IMR-90 (cell line): ENCODE measurements around the gene PRRG2. TPM values are rescaled to one million over a fixed set of nuclear protein-coding genes. Genes with fewer than 3 reads are reported as not detected.

ENCODE experiments used
- ATAC-seq: fragments of 200-7000 bp; cut with Tn5 transposase; 2 replicates; pipeline ENCODE4 v1.9.1; 2020; ENCODE audit warnings: low read depth, mild to moderate bottlenecking, moderate library complexity
- BruUV-seq: library from RNA; stranded (reverse); fragments of 400-500 nt; replicated peaks from 2 replicates; lab custom pipeline; 2021; lab: Mats Ljungman, UMichigan
- CTCF ChIA-PET: fragments of 300-600 bp; formaldehyde crosslinking; extraction: SDS; loops from one replicate; lab custom pipeline; 2021; ENCODE audit warnings: antibody characterized with exemption; lab: Yijun Ruan, JAX
- POLR2A ChIA-PET: fragments of 300-600 bp; sonication (Branson Sonifier 250); formaldehyde crosslinking; loops from one replicate; lab custom pipeline; 2022; ENCODE audit warnings: antibody characterized with exemption; ENCODE audit not compliant: unreplicated experiment; lab: Charles Lee
- DNase-seq: peaks from one replicate; pipeline ENCODE4 v3.0.0; 2013
- H2AFZ ChIP-seq: replicated peaks from 2 replicates; pipeline ENCODE3; 2013; ENCODE audit warnings: low read length, mild to moderate bottlenecking; ENCODE audit not compliant: poor library complexity
- H2AK5ac ChIP-seq: 2 replicates; pipeline ENCODE4 v1.6.1; 2013; ENCODE audit warnings: low read depth, low read length, inconsistent platforms
- H2AK9ac ChIP-seq: replicated peaks from 2 replicates; pipeline ENCODE3; 2013; ENCODE audit warnings: mild to moderate bottlenecking, low read depth, low read length, moderate library complexity; ENCODE audit not compliant: poor library complexity
- H2BK120ac ChIP-seq: 2 replicates; pipeline ENCODE4 v1.6.1; 2013; ENCODE audit warnings: low read depth, low read length, inconsistent platforms
- H2BK15ac ChIP-seq: 3 replicates; pipeline ENCODE4 v1.6.1; 2013; ENCODE audit warnings: low read depth, low read length, inconsistent platforms
- H2BK20ac ChIP-seq: 2 replicates; pipeline ENCODE4 v1.6.1; 2013; ENCODE audit warnings: low read depth, mild to moderate bottlenecking, inconsistent platforms, low read length, moderate library complexity
- H2BK5ac ChIP-seq: 2 replicates; pipeline ENCODE4 v1.6.1; 2013; ENCODE audit warnings: mild to moderate bottlenecking, low read depth, low read length, inconsistent platforms; ENCODE audit not compliant: poor library complexity, severe bottlenecking
- H3K14ac ChIP-seq: replicated peaks from 2 replicates; pipeline ENCODE4 v1.6.1; 2013; ENCODE audit warnings: low read depth, low read length, inconsistent platforms
- H3K18ac ChIP-seq: 2 replicates; pipeline ENCODE4 v1.6.1; 2013; ENCODE audit warnings: low read depth, low read length, control low read depth
- H3K23ac ChIP-seq: 2 replicates; pipeline ENCODE4 v1.6.1; 2013; ENCODE audit warnings: low read depth, low read length, inconsistent platforms
- H3K27ac ChIP-seq: 2 replicates; pipeline ENCODE4 v1.5.1; 2013; ENCODE audit warnings: mild to moderate bottlenecking, control low read depth, low read length; ENCODE audit not compliant: insufficient read depth
- H3K27me3 ChIP-seq: 2 replicates; pipeline ENCODE4 v1.6.1; 2013; ENCODE audit warnings: low read length; ENCODE audit not compliant: control insufficient read depth, insufficient read depth
- H3K36me3 ChIP-seq: 2 replicates; pipeline ENCODE4 v1.6.1; 2013; ENCODE audit warnings: low read length, mixed read lengths; ENCODE audit not compliant: control insufficient read depth, insufficient read depth
- H3K4ac ChIP-seq: 2 replicates; pipeline ENCODE4 v1.6.1; 2013; ENCODE audit warnings: low read depth, low read length, inconsistent platforms
- H3K4me1 ChIP-seq: 2 replicates; pipeline ENCODE4 v1.6.1; 2013; ENCODE audit warnings: low read length, mixed read lengths; ENCODE audit not compliant: control insufficient read depth, insufficient read depth
- H3K4me2 ChIP-seq: 2 replicates; pipeline ENCODE4 v1.6.1; 2013; ENCODE audit warnings: low read depth, mild to moderate bottlenecking, control low read depth, low read length, moderate library complexity
- H3K4me3 ChIP-seq: 2 replicates; pipeline ENCODE4 v1.5.1; 2013; ENCODE audit warnings: low read depth, mild to moderate bottlenecking, control low read depth, low read length, moderate library complexity; ENCODE audit not compliant: insufficient read depth
- H3K56ac ChIP-seq: 2 replicates; pipeline ENCODE4 v1.6.1; 2013; ENCODE audit warnings: low read length, inconsistent platforms; ENCODE audit not compliant: insufficient read depth; ENCODE audit errors: extremely low read depth
- H3K79me1 ChIP-seq, 2 experiments: 2 replicates each; pipeline ENCODE4 v1.6.1; 2013; ENCODE audit warnings: low read length in 2 of 2, inconsistent platforms in 1 of 2, low read depth in 1 of 2
- H3K9ac ChIP-seq: 2 replicates; pipeline ENCODE4 v1.6.1; 2013; ENCODE audit warnings: low read depth, low read length, control low read depth
- H3K9me1 ChIP-seq: 2 replicates; pipeline ENCODE4 v1.6.1; 2013; ENCODE audit warnings: low read length, inconsistent platforms; ENCODE audit not compliant: insufficient read depth
- H3K9me3 ChIP-seq: 2 replicates; pipeline ENCODE4 v1.6.1; 2013; ENCODE audit warnings: low read length; ENCODE audit not compliant: control insufficient read depth, insufficient read depth
- H4K20me1 ChIP-seq: 2 replicates; pipeline ENCODE4 v1.6.1; 2013; ENCODE audit warnings: low read length, inconsistent platforms; ENCODE audit not compliant: insufficient read depth
- H4K5ac ChIP-seq: 2 replicates; pipeline ENCODE4 v1.6.1; 2013; ENCODE audit warnings: mild to moderate bottlenecking, low read depth, low read length, control low read depth
- H4K8ac ChIP-seq, 2 experiments: 2 replicates each; pipeline ENCODE4 v1.6.1; 2013; ENCODE audit warnings: low read depth in 2 of 2, low read length in 2 of 2, control low read depth in 1 of 2, inconsistent platforms in 1 of 2
- H4K91ac ChIP-seq: 2 replicates; pipeline ENCODE4 v1.6.1; 2013; ENCODE audit warnings: low read depth, low read length, inconsistent platforms; ENCODE audit not compliant: insufficient read depth
- BHLHE40 ChIP-seq: fragments of 150-350 bp; IDR thresholded peaks from 2 replicates; pipeline ENCODE4 v1.6.1; 2016; ENCODE audit warnings: mild to moderate bottlenecking, low read depth, low read length
- CEBPB ChIP-seq: IDR thresholded peaks from 2 replicates; pipeline ENCODE4 v1.6.1; 2012; ENCODE audit warnings: low read depth, low read length, improper control_type of control experiment
- CHD1 ChIP-seq: IDR thresholded peaks from 2 replicates; pipeline ENCODE4 v1.6.1; 2012; ENCODE audit warnings: low read depth, low read length, improper control_type of control experiment
- ELK1 ChIP-seq: fragments of 150-350 bp; IDR thresholded peaks from 2 replicates; pipeline ENCODE4 v1.6.1; 2016; ENCODE audit warnings: low read depth, mild to moderate bottlenecking, low read length, moderate library complexity, borderline replicate concordance
- FOS ChIP-seq: fragments of 150-350 bp; IDR thresholded peaks from 2 replicates; pipeline ENCODE4 v1.6.1; 2016; ENCODE audit warnings: low read depth, low read length
- MAFK ChIP-seq: IDR thresholded peaks from 2 replicates; pipeline ENCODE4 v1.6.1; 2012; ENCODE audit warnings: low read depth, low read length, improper control_type of control experiment
- MAZ ChIP-seq: IDR thresholded peaks from 2 replicates; pipeline ENCODE4 v1.6.1; 2012; ENCODE audit warnings: low read depth, mild to moderate bottlenecking, low read length, improper control_type of control experiment, moderate library complexity, borderline replicate concordance
- MXI1 ChIP-seq: IDR thresholded peaks from 2 replicates; pipeline ENCODE4 v1.6.1; 2012; ENCODE audit warnings: low read depth, mild to moderate bottlenecking, low read length, moderate library complexity, borderline replicate concordance
- NFE2L2 ChIP-seq: fragments of 150-350 bp; IDR thresholded peaks from 2 replicates; pipeline ENCODE4 v1.6.1; 2016; ENCODE audit warnings: low read depth, mild to moderate bottlenecking, low read length
- POLR2A ChIP-seq: IDR thresholded peaks from 2 replicates; pipeline ENCODE4 v1.6.1; 2012; ENCODE audit warnings: mild to moderate bottlenecking, low read depth, low read length
- RCOR1 ChIP-seq: IDR thresholded peaks from 2 replicates; pipeline ENCODE4 v1.6.1; 2012; ENCODE audit warnings: mild to moderate bottlenecking, low read length, improper control_type of control experiment; ENCODE audit not compliant: insufficient replicate concordance
- WGBS, 2 experiments: methylation state at CpG; one replicate each; pipeline versions ENCODE4 v1.1.5 to v1.1.7; 2013; ENCODE audit warnings: missing lambda C conversion rate in 2 of 2; ENCODE audit not compliant: insufficient read length in 1 of 2; ENCODE audit errors: extremely low coverage in 2 of 2; 5-methylcytosine and 5-hydroxymethylcytosine counted together
- dilution Hi-C: fragments of 300-500 bp; cut with HindIII; formaldehyde crosslinking; loops from one replicate; pipeline ENCODE4 v1.14.3; 2018; ENCODE audit warnings: low sequenced_read_pairs; ENCODE audit not compliant: unreplicated experiment
- in situ Hi-C: fragments of 300-500 bp; cut with MboI; formaldehyde crosslinking; loops from 3 replicates; pipeline ENCODE4 v1.14.3; 2019; ENCODE audit warnings: low sequenced_read_pairs, inconsistent platforms, mixed read lengths
- intact Hi-C: fragments of 100-400 bp; cut with micrococcal nuclease; formaldehyde crosslinking; loops from 2 replicates; pipeline ENCODE4 v1.10.0; 2022
- polyA plus RNA-seq, 3 experiments: library from polyadenylated mRNA; depleted of rRNA; stranded (reverse); fragments of >200 nt; gene quantifications; 2 replicates each; pipeline ENCODE4 v1.2.3, GENCODE V29; 2012; ENCODE audit warnings: low replicate concordance in 1 of 3
- total RNA-seq: library from RNA; depleted of rRNA; stranded (reverse); fragments of >200 nt; gene quantifications from 2 replicates; pipeline ENCODE4 v1.2.3, GENCODE V29; 2012
- TF ChIP-seq, protein P1 (sequence below): fragments of 150-350 bp; IDR thresholded peaks from 2 replicates; pipeline ENCODE4 v1.6.1; 2017; ENCODE audit warnings: mild to moderate bottlenecking, antibody characterized with exemption, low read length, low read depth

The PRRG2 gene
- total and polyA plus RNA-seq, 2 of the 4 experiments (the other 2 are of a cell fraction): 0.14 to 0.54 TPM

DNA sequence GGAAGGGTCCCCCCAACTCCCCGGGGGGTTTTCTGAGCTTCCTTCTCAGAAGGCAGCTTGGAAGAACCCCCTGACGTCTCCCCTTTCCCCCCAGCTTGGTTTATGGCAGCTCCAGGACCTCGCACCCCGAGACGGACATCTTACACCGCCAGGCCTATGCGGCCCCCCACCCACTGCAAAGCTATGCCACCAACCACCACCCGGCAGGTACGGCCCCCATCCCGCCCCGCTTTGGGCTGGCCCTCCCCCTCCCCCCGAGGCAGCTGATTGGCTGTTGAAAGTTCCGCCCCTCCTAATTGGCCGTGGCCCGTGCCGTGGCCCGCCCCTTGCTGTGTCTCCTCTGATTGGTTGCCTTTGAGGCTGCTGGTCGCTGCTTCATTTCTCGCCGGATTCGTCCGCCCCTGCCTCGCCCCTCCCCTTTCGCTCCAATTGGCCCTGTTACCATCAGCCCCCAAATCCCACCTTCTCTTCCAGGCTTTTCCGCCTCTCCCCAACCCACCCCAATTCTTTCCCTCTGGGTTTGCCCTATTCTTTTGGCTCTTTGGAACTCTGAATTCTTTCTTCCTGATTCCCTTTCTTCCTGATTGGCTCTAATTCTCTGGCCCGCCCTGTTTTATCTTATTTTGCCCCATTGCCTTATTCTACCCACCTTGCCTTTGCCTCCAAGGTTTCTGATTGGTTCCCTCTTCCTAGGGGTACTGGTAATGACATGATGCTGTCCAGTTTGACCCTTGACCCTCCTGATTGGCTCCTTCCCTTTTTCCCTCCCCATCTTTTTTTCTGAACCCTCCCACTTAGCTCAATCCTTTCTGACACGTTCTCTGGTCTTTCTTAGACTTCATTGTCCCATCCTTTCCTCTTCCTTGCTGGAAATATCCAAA, 12.4 kb downstream of the PRRG2 start (continued):
- 0 out of 2 replicates have a peak, but pooled peaks have one; percentile 35 for TF ChIP-seq FOS
- no peak for TF ChIP-seq POLR2A
- peak; percentile 57; the same call in 1 of the 2 replicates for TF ChIP-seq BHLHE40

GRCh38 chr19:49594157-49594992, 13.3 kb downstream of the PRRG2 start:
- no peak overlapping the region for H3K18ac ChIP-seq
- H3K79me1 ChIP-seq: peaks cover 12 to 38% of the 10 kb centered on the region in 2 experiments
- WGBS, 2 experiments: 96% methylated on average over 21 of the region's 35 CpGs; no CpG with 5 or more reads in 1 of the 2 experiments
- no peak overlapping the region for H2BK120ac ChIP-seq
- DNase-seq (no peak), ATAC-seq (no peak)
- no TSS peak for BruUV-seq
- H3K4me3 ChIP-seq: no peak overlapping the region
- no peak overlapping the region for H3K4me2 ChIP-seq
- intact Hi-C loops: loop anchor here (5.0 kb wide), 1 partner anchor 83 kb away; the partner anchor contains the start of gene PRMT1
- H3K14ac ChIP-seq: no peak overlapping the region
- H3K4me1 ChIP-seq: peaks cover 7% of the 10 kb centered on the region; the same call in 1 of the 2 replicates
- H4K20me1 ChIP-seq: peaks cover 39% of the 10 kb centered on the region
- no peak overlapping the region for H3K23ac ChIP-seq
- H3K9me1 ChIP-seq: no peaks in the 10 kb centered on the region
- no peaks in the 10 kb centered on the region for H3K9me3 ChIP-seq
- no peak overlapping the region for H4K8ac ChIP-seq
- H2AK5ac ChIP-seq: no peak overlapping the region
- H3K9ac ChIP-seq: no peak overlapping the region
- no peaks in the 10 kb centered on the region for H3K27me3 ChIP-seq
- H2BK15ac ChIP-seq: no peak overlapping the region
- H2BK5ac ChIP-seq: no peak overlapping the region
- dilution Hi-C loops: no loop called here
- no peak overlapping the region for H2BK20ac ChIP-seq
- CTCF ChIA-PET: no interaction called here
- no peak overlapping the region for H2AFZ ChIP-seq
- H4K5ac ChIP-seq: no peak overlapping the region
- H2AK9ac ChIP-seq: no peak overlapping the region
- H3K27ac ChIP-seq: no peak overlapping the region
- no peak overlapping the region for H3K4ac ChIP-seq
- H3K36me3 ChIP-seq: peaks cover 40% of the 10 kb centered on the region
- no peak overlapping the region for H3K56ac ChIP-seq
- in situ Hi-C loops: no loop called here
- POLR2A ChIA-PET: no interaction called here
- no peak overlapping the region for H4K91ac ChIP-seq
- TF ChIP-seq, protein P1, sequence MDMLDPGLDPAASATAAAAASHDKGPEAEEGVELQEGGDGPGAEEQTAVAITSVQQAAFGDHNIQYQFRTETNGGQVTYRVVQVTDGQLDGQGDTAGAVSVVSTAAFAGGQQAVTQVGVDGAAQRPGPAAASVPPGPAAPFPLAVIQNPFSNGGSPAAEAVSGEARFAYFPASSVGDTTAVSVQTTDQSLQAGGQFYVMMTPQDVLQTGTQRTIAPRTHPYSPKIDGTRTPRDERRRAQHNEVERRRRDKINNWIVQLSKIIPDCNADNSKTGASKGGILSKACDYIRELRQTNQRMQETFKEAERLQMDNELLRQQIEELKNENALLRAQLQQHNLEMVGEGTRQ: no peak
- TF ChIP-seq MAZ (no peak), ELK1 (no peak), MXI1 (no peak), MAFK (no peak), POLR2A (no peak), CHD1 (no peak), BHLHE40 (no peak), NFE2L2 (no peak), RCOR1 (no peak), CEBPB (no peak)
